Measurements from ENCODE around the gene KRT40.
A peak's percentile ranks its signal among the peaks of the same experiment; 100 is the strongest.

Gene KRT40

GRCh38 chr17:40980117-40980516 is 4.0 kb downstream of the KRT40 start:
- ChIA-PET CTCF (no interaction called here), POLR2A (no interaction called here)
- no peak for TF ChIP-seq ELF4 (IDR thresholded peaks at IDR 0.05)
- TF ChIP-seq ZNF384 (IDR thresholded peaks at IDR 0.05) = no peak
- no peak for DNase-seq (ENCODE audit: extremely low spot score)

- POLR2A ChIA-PET = no interaction called here
- TF ChIP-seq SP1 (IDR thresholded peaks at IDR 0.05) = no peak
- no peak for TF ChIP-seq SUZ12 (IDR thresholded peaks at IDR 0.05)
- no peak for TF ChIP-seq BHLHE40 (IDR thresholded peaks at IDR 0.05; ENCODE audit: borderline replicate concordance)
- TF ChIP-seq LEF1 (IDR thresholded peaks at IDR 0.05; ENCODE audit: borderline replicate concordance) = no peak
- TF ChIP-seq FOXA1 (IDR thresholded peaks at IDR 0.05) = no peak
- TF ChIP-seq NFRKB (IDR thresholded peaks at IDR 0.05) = no peak
- CTCF ChIA-PET = no interaction called here
- DNase-seq (ENCODE audit: extremely low spot score) = no peak
Measured at GRCh38 chr17:40978575-40979151, 5.5 kb downstream of the KRT40 start.

- DNase-seq (ENCODE audit: extremely low spot score) = no peak
- TF ChIP-seq TARDBP (IDR thresholded peaks at IDR 0.05) = no peak
- no peak for TF ChIP-seq FOXK2 (IDR thresholded peaks at IDR 0.05)
- TF ChIP-seq PKNOX1 (IDR thresholded peaks at IDR 0.05) = no peak
- POLR2A ChIA-PET = no interaction called here
- CTCF ChIA-PET = no interaction called here
Measured at GRCh38 chr17:40975516-40975915, 8.6 kb downstream of the KRT40 start.

- POLR2A ChIA-PET = no interaction called here
- no peak for DNase-seq (ENCODE audit: extremely low spot score)
- CTCF ChIA-PET = no interaction called here
- TF ChIP-seq L3MBTL2 (conservative IDR thresholded peaks at IDR 0.05) (no peak), HDGF (IDR thresholded peaks at IDR 0.05; ENCODE audit: borderline replicate concordance) (no peak), ZNF384 (IDR thresholded peaks at IDR 0.05) (no peak), ELF4 (IDR thresholded peaks at IDR 0.05) (no peak), FOXA1 (IDR thresholded peaks at IDR 0.05) (no peak), SUZ12 (IDR thresholded peaks at IDR 0.05) (no peak), FOXK2 (IDR thresholded peaks at IDR 0.05) (no peak), TARDBP (IDR thresholded peaks at IDR 0.05) (no peak)
Measured at GRCh38 chr17:40974366-40974765, 9.8 kb downstream of the KRT40 start.

GRCh38 chr17:40967582-40967981 is 16.5 kb downstream of the KRT40 start:
- POLR2A ChIA-PET = no interaction called here
- no peak for DNase-seq (ENCODE audit: extremely low spot score)
- TF ChIP-seq LEF1 (IDR thresholded peaks at IDR 0.05; ENCODE audit: borderline replicate concordance) = no peak
- no peak for TF ChIP-seq TARDBP (IDR thresholded peaks at IDR 0.05)
- no peak for TF ChIP-seq ZNF384 (IDR thresholded peaks at IDR 0.05)
- no peak for TF ChIP-seq NFRKB (IDR thresholded peaks at IDR 0.05)
- TF ChIP-seq L3MBTL2 (conservative IDR thresholded peaks at IDR 0.05) = no peak
- TF ChIP-seq PKNOX1 (IDR thresholded peaks at IDR 0.05) = no peak
- no peak for TF ChIP-seq SP1 (IDR thresholded peaks at IDR 0.05)
- TF ChIP-seq BHLHE40 (IDR thresholded peaks at IDR 0.05; ENCODE audit: borderline replicate concordance) = no peak
- TF ChIP-seq FOXM1 (IDR thresholded peaks at IDR 0.05; ENCODE audit: borderline replicate concordance) = no peak
- TF ChIP-seq ARNT (IDR thresholded peaks at IDR 0.05) = no peak
- no peak for TF ChIP-seq FOXK2 (IDR thresholded peaks at IDR 0.05)
- no peak for TF ChIP-seq FOXA1 (IDR thresholded peaks at IDR 0.05)
- no peak for TF ChIP-seq SUZ12 (IDR thresholded peaks at IDR 0.05)
- TF ChIP-seq HDGF (IDR thresholded peaks at IDR 0.05; ENCODE audit: borderline replicate concordance) = no peak
- no peak for TF ChIP-seq ELF4 (IDR thresholded peaks at IDR 0.05)
- no peak for TF ChIP-seq CTBP1 (IDR thresholded peaks at IDR 0.05; ENCODE audit: borderline replicate concordance)
- CTCF ChIA-PET = interaction anchor here (0.6 to 1.2 kb wide), 2 partner anchors 15 to 326 kb away, joined by 3 to 4 read pairs; no protein-coding TSS in a partner anchor

- TF ChIP-seq ZNF384 (IDR thresholded peaks at IDR 0.05) = no peak
- no peak for TF ChIP-seq FOXK2 (IDR thresholded peaks at IDR 0.05)
- TF ChIP-seq NFRKB (IDR thresholded peaks at IDR 0.05) = no peak
- TF ChIP-seq HDGF (IDR thresholded peaks at IDR 0.05; ENCODE audit: borderline replicate concordance) = no peak
- CTCF ChIA-PET = interaction anchor here (1.2 kb wide), 1 partner anchor 15 kb away, joined by 4 read pairs; no protein-coding TSS in a partner anchor
- no peak for DNase-seq (ENCODE audit: extremely low spot score)
- POLR2A ChIA-PET = no interaction called here
Measured at GRCh38 chr17:40966848-40967247, 17.3 kb downstream of the KRT40 start, which contains the start of gene KRT39. Gene KRT39 (minus strand): TSS chr17:40966948. CDS start chr17:40966856, 92 bp downstream.

- peak; percentile 23 for DNase-seq (ENCODE audit: extremely low spot score)
- ChIA-PET POLR2A (no interaction called here), CTCF (interaction anchor here (0.9 kb wide), 1 partner anchor 30 kb away, joined by 3 read pairs; no protein-coding TSS in a partner anchor)
- no peak for TF ChIP-seq SP1 (IDR thresholded peaks at IDR 0.05)
- TF ChIP-seq FOXA1 (IDR thresholded peaks at IDR 0.05) = no peak
- TF ChIP-seq L3MBTL2 (conservative IDR thresholded peaks at IDR 0.05) = no peak
- no peak for TF ChIP-seq TARDBP (IDR thresholded peaks at IDR 0.05)
- no peak for TF ChIP-seq BHLHE40 (IDR thresholded peaks at IDR 0.05; ENCODE audit: borderline replicate concordance)
- TF ChIP-seq ZNF384 (IDR thresholded peaks at IDR 0.05) = no peak
- TF ChIP-seq FOXM1 (IDR thresholded peaks at IDR 0.05; ENCODE audit: borderline replicate concordance) = no peak
- TF ChIP-seq ELF4 (IDR thresholded peaks at IDR 0.05) = no peak
- no peak for TF ChIP-seq LEF1 (IDR thresholded peaks at IDR 0.05; ENCODE audit: borderline replicate concordance)
- TF ChIP-seq NFRKB (IDR thresholded peaks at IDR 0.05) = no peak
- no peak for TF ChIP-seq FOXK2 (IDR thresholded peaks at IDR 0.05)
- TF ChIP-seq SUZ12 (IDR thresholded peaks at IDR 0.05) = no peak
- no peak for TF ChIP-seq PKNOX1 (IDR thresholded peaks at IDR 0.05)
- no peak for TF ChIP-seq HDGF (IDR thresholded peaks at IDR 0.05; ENCODE audit: borderline replicate concordance)
- TF ChIP-seq CTBP1 (IDR thresholded peaks at IDR 0.05; ENCODE audit: borderline replicate concordance) = no peak
- no peak for TF ChIP-seq ARNT (IDR thresholded peaks at IDR 0.05)
Measured at GRCh38 chr17:40963838-40964237, 20.3 kb downstream of the KRT40 start.

Data from HEK293T (cell line).